ENCODE data around the gene AKT1S1.
A peak's percentile ranks its signal among the peaks of the same experiment; 100 is the strongest.

Gene AKT1S1

GRCh38 chr19:49874503-49875157 lies 2.5 kb downstream of the AKT1S1 start:
- H3K4me3 ChIP-seq (ENCODE audit: insufficient read depth, low read depth, low read length): no peak overlapping the region
- H3K27me3 ChIP-seq (ENCODE audit: control insufficient read depth, insufficient read depth, low read length, poor library complexity, severe bottlenecking): no peaks in the 10 kb centered on the region
- H3K27ac ChIP-seq (ENCODE audit: insufficient read depth, low read depth, low read length, poor library complexity, severe bottlenecking): no peak overlapping the region
- no peaks in the 10 kb centered on the region for H3K9me3 ChIP-seq (ENCODE audit: control insufficient read depth, low read length)
- WGBS, 2 experiments: 95 to 96% methylated on average over 11 of the region's 11 CpGs
- H3K36me3 ChIP-seq (ENCODE audit: control insufficient read depth, insufficient read depth, low read length): no peaks in the 10 kb centered on the region
- H3K4me1 ChIP-seq (ENCODE audit: control insufficient read depth, insufficient read depth, low read length): peaks cover 6% of the 10 kb centered on the region

DNA sequence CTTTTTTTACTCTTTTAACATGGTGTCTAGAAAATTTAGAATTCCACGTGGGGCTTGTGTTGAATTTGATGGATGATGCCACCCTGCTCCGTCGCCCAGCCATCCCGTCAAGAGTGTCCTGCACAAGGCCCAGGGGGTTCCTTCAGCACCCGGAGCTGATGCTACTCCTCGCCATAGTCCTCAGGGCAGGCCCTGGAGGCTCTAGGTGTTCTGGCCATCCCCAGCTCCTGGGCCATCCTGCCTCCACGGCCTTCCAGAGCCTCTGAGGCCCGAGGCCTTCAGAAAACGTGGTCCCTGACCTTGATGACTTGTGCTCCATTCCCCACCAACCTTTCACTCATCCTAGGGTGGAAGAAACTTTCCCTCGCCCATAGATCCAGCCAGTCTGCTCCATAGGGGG lies 3.3 kb downstream of the AKT1S1 start:
- Histone ChIP-seq H3K9me3 (ENCODE audit: control insufficient read depth, low read length) (no peaks in the 10 kb centered on the region), H3K36me3 (ENCODE audit: control insufficient read depth, insufficient read depth, low read length) (no peaks in the 10 kb centered on the region), H3K4me1 (ENCODE audit: control insufficient read depth, insufficient read depth, low read length) (peaks cover 6% of the 10 kb centered on the region), H3K27ac (ENCODE audit: insufficient read depth, low read depth, low read length, poor library complexity, severe bottlenecking) (no peak overlapping the region), H3K27me3 (ENCODE audit: control insufficient read depth, insufficient read depth, low read length, poor library complexity, severe bottlenecking) (no peaks in the 10 kb centered on the region), H3K4me3 (ENCODE audit: insufficient read depth, low read depth, low read length) (no peak overlapping the region)
- WGBS, 2 experiments: 91 to 93% methylated on average over 10 of the region's 10 CpGs

- Histone ChIP-seq H3K4me1 (ENCODE audit: control insufficient read depth, insufficient read depth, low read length) (peaks cover 6% of the 10 kb centered on the region), H3K9me3 (ENCODE audit: control insufficient read depth, low read length) (no peaks in the 10 kb centered on the region), H3K36me3 (ENCODE audit: control insufficient read depth, insufficient read depth, low read length) (no peaks in the 10 kb centered on the region), H3K27ac (ENCODE audit: insufficient read depth, low read depth, low read length, poor library complexity, severe bottlenecking) (no peak overlapping the region), H3K4me3 (ENCODE audit: insufficient read depth, low read depth, low read length) (no peak overlapping the region), H3K27me3 (ENCODE audit: control insufficient read depth, insufficient read depth, low read length, poor library complexity, severe bottlenecking) (no peaks in the 10 kb centered on the region)
- 94% methylated on average over 29 of the region's 29 CpGs for WGBS, 2 experiments
Observed at GRCh38 chr19:49873129-49873521, 4.0 kb downstream of the AKT1S1 start.

DNA sequence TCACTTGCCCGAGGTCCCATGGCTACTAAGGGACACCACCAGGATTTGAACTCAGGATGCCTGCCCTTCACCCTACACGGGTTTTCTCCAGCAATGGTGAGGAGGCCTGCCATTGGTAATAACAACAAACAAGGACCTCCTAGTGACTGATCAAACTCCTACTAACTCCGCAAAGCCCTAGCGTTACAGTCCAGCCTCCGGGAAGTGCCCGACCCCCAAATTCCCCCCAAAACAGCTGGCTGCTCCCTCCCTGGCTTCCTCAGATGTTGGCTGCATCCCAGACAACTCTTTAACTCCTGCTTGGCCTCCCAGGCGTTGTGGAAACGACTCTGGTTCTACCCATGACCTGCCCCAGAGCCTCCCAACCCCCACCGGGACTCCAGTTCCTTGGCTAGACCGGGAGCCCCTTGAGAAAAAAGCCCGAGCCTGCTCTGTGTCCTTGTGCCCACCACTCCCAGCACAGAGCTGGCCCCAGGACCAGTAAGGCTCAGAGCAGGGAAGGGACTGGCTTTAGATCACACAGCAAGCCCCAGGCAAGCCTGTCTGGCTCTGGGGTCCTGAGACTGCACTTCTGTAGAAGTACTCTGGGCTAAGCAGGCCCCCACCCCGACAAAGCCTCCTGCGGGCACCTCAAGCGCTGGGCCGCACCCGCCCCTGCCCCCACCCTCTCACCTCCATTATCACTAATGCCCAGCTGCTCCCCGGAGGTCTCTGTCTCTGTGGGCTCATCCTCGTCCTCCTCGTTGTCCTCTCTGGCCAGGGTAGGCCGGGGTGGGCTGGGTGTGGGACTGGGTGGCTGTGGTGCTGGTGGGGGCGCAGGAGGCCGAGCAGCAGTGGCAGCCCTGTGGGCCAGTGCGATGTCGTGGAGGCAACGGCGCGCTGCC lies 4.7 kb downstream of the AKT1S1 start:
- Histone ChIP-seq H3K4me3 (ENCODE audit: insufficient read depth, low read depth, low read length) (no peak overlapping the region), H3K4me1 (ENCODE audit: control insufficient read depth, insufficient read depth, low read length) (peaks cover 6% of the 10 kb centered on the region), H3K27me3 (ENCODE audit: control insufficient read depth, insufficient read depth, low read length, poor library complexity, severe bottlenecking) (no peaks in the 10 kb centered on the region), H3K36me3 (ENCODE audit: control insufficient read depth, insufficient read depth, low read length) (no peaks in the 10 kb centered on the region), H3K27ac (ENCODE audit: insufficient read depth, low read depth, low read length, poor library complexity, severe bottlenecking) (no peak overlapping the region), H3K9me3 (ENCODE audit: control insufficient read depth, low read length) (no peaks in the 10 kb centered on the region)
- 94 to 95% methylated on average over 27 of the region's 27 CpGs for WGBS, 2 experiments

DNA sequence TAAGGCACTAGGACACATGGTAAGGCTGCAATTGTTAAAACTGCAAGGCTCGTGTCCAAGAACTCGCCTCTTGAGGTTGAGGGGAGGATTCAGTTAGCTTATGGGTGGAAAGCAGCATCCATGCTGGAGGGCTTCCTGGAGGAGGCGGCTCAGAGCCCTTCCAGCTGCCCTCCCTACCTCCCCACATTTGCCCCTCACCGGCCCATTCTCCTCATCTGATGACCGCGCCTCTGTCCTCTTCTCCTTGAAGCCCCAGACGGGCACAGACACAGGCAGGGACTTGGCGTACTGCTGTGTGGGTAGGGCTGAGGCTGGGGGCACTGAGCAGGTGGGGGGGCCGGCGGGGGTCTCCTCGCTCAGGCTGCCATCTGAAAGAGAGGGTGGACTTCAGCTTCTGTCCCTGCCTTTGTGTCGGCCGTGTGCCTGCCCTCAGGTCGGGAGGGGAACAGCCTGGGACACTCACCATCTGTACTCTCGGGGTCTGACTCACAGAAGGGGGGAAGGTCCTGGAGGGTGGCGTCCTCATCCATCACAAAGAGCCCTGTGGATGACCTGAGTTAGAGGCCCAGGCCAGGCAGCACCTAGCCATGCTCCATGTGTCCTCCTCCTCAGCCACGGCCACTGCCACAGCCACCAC lies 5.7 kb downstream of the AKT1S1 start:
- H3K4me3 ChIP-seq (ENCODE audit: insufficient read depth, low read depth, low read length): no peak overlapping the region
- H3K4me1 ChIP-seq (ENCODE audit: control insufficient read depth, insufficient read depth, low read length): peaks cover 6% of the 10 kb centered on the region
- H3K36me3 ChIP-seq (ENCODE audit: control insufficient read depth, insufficient read depth, low read length): no peaks in the 10 kb centered on the region
- H3K27me3 ChIP-seq (ENCODE audit: control insufficient read depth, insufficient read depth, low read length, poor library complexity, severe bottlenecking): no peaks in the 10 kb centered on the region
- H3K9me3 ChIP-seq (ENCODE audit: control insufficient read depth, low read length): no peaks in the 10 kb centered on the region
- 92 to 93% methylated on average over 17 of the region's 17 CpGs for whole genome bisulfite sequencing, 2 experiments
- H3K27ac ChIP-seq (ENCODE audit: insufficient read depth, low read depth, low read length, poor library complexity, severe bottlenecking): no peak overlapping the region

DNA sequence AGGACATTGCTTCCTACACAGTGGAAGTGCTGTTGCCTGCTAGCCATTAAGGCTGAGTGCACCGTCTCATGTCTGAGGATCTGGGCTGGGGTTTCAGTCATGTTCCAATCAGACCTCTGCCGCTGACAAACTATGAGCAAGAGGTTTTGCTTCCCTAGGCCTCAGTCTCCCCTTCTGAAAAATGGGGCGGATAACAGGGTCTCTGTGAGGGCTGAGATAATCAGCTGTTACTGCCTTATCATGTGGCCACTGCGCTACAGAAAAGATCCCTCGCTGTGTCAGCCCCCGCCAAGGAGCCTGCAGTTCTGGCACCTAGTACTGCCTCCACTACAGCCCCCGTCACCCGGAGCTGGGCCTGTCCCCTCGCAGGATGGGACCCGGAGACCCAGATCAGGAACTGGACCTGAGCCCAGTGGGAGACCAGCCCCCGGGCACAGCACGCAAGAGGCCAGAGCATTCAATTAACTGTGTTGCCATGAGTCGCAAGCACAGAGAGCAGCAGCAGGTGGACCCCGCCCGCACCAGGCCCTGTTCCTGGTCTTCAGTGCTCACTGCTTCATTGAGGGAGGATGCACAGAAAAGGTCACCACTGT lies 6.8 kb downstream of the AKT1S1 start:
- 91 to 92% methylated on average over 15 of the region's 15 CpGs for WGBS, 2 experiments
- H3K27ac ChIP-seq (ENCODE audit: insufficient read depth, low read depth, low read length, poor library complexity, severe bottlenecking): peak overlapping the region; percentile 82
- no peaks in the 10 kb centered on the region for H3K9me3 ChIP-seq (ENCODE audit: control insufficient read depth, low read length)
- no peaks in the 10 kb centered on the region for H3K36me3 ChIP-seq (ENCODE audit: control insufficient read depth, insufficient read depth, low read length)
- H3K4me1 ChIP-seq (ENCODE audit: control insufficient read depth, insufficient read depth, low read length): peaks cover 10% of the 10 kb centered on the region
- no peaks in the 10 kb centered on the region for H3K27me3 ChIP-seq (ENCODE audit: control insufficient read depth, insufficient read depth, low read length, poor library complexity, severe bottlenecking)
- H3K4me3 ChIP-seq (ENCODE audit: insufficient read depth, low read depth, low read length): peak overlapping the region; percentile 53

DNA sequence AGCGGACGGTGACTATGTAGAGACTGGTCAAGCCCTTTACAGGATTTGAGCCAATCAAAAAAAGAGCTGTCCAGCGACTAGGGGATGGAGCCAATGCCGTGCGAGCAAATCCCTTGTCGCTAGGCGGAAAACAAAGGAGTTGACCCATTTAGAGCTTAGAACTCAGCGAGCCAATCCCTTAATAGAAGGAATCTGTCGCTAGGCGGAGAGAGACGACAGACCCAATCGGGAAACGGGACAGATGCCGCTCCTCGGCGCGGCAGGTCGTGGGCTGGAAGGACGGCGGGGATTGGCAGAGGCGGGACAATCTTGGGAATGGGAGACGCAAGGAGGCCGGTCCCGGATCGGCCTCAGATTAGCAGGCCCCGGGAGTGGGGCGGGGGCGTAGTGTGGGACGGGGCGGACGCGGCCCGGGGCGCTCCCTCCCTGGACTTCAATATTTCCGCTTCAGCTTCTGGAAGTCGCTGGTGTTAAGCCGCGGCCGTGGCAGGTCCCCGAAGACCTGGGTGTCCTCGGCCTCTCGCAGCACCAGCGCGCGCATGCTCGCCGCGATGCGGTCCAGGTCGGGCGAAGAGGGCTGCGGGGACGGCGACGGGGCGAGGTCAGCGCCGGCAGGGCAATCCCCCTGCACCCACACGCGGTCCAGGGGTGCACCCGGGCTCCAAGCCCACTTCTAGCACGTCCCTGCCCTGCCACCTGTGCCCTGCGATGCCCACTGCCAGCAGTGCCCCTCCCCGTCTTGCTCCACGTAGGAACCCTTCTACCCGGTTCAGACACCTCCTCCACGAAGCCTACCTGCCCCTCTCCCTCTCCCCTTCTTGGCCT lies 7.5 kb downstream of the AKT1S1 start:
- 3% methylated on average over 67 of the region's 67 CpGs for WGBS, 2 experiments

DNA sequence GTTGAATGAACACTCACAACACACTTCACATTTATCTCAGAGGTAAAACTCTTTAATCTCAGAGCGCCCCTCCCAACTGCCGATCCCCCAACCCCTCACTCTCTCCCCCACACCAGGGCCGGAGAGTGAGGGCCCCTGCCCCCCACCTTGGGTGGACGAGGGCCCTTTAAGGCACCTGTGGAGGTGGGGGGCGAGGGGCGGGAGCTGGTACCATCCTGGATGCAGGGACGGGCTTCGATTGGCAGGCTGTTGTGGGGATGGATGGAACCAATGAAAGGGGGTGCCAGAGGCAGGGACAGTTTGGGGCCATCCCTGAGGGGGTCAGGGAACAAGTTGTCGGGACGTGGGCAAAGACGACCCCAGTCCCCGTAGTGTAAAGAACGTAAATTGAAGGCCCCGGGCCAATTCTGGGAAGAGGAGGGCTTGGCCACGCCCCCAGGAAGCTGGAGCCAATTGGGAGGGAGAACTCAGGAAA lies 8.1 kb downstream of the AKT1S1 start:
- no peaks in the 10 kb centered on the region for H3K9me3 ChIP-seq (ENCODE audit: control insufficient read depth, low read length)
- H3K36me3 ChIP-seq (ENCODE audit: control insufficient read depth, insufficient read depth, low read length): peaks cover 11% of the 10 kb centered on the region
- peak overlapping the region; percentile 37 for H3K4me3 ChIP-seq (ENCODE audit: insufficient read depth, low read depth, low read length)
- WGBS, 2 experiments: 7 to 10% methylated on average over 14 to 15 of the region's 15 CpGs
- H3K27ac ChIP-seq (ENCODE audit: insufficient read depth, low read depth, low read length, poor library complexity, severe bottlenecking): peak overlapping the region; percentile 52
- peaks cover 7% of the 10 kb centered on the region for H3K4me1 ChIP-seq (ENCODE audit: control insufficient read depth, insufficient read depth, low read length)
- no peaks in the 10 kb centered on the region for H3K27me3 ChIP-seq (ENCODE audit: control insufficient read depth, insufficient read depth, low read length, poor library complexity, severe bottlenecking)

More for the DNA sequence above, 7.5 kb downstream of the AKT1S1 start:
- Histone ChIP-seq H3K27ac (ENCODE audit: insufficient read depth, low read depth, low read length, poor library complexity, severe bottlenecking) (peak overlapping the region; percentile 82), H3K36me3 (ENCODE audit: control insufficient read depth, insufficient read depth, low read length) (peaks cover 5% of the 10 kb centered on the region), H3K27me3 (ENCODE audit: control insufficient read depth, insufficient read depth, low read length, poor library complexity, severe bottlenecking) (no peaks in the 10 kb centered on the region), H3K9me3 (ENCODE audit: control insufficient read depth, low read length) (no peaks in the 10 kb centered on the region), H3K4me3 (ENCODE audit: insufficient read depth, low read depth, low read length) (peak overlapping the region; percentile 53), H3K4me1 (ENCODE audit: control insufficient read depth, insufficient read depth, low read length) (peaks cover 7% of the 10 kb centered on the region)

GRCh38 chr19:49866933-49867782 lies 10.0 kb downstream of the AKT1S1 start, which contains the start of gene PNKP:
PNKP (minus strand) TSS chr19:49867576; CDS start chr19:49867204, 372 bp downstream.
- WGBS, 2 experiments: 0% methylated on average over 65 of the region's 65 CpGs
- Histone ChIP-seq H3K27me3 (ENCODE audit: control insufficient read depth, insufficient read depth, low read length, poor library complexity, severe bottlenecking) (no peaks in the 10 kb centered on the region), H3K27ac (ENCODE audit: insufficient read depth, low read depth, low read length, poor library complexity, severe bottlenecking) (peak within 1 kb of the TSS; percentile 77), H3K4me1 (ENCODE audit: control insufficient read depth, insufficient read depth, low read length) (peaks cover 7% of the 10 kb centered on the region), H3K4me3 (ENCODE audit: insufficient read depth, low read depth, low read length) (peak within 1 kb of the TSS; percentile 73), H3K9me3 (ENCODE audit: control insufficient read depth, low read length) (no peaks in the 10 kb centered on the region), H3K36me3 (ENCODE audit: control insufficient read depth, insufficient read depth, low read length) (peaks cover 20% of the 10 kb centered on the region)

Measured in ectodermal cell (in vitro differentiated cells).